Mesendoderm (in vitro differentiated cells): Measurements from ENCODE around the gene PRDM16.

Experiments
- DNase-seq: peaks from one replicate; pipeline ENCODE4 v3.0.0; 2013
- H2AK5ac ChIP-seq: 2 replicates; pipeline ENCODE4 v1.6.1; 2013; ENCODE audit warnings: low read length, inconsistent platforms
- H2BK120ac ChIP-seq: 2 replicates; pipeline ENCODE4 v1.6.1; 2013; ENCODE audit warnings: low read depth, mild to moderate bottlenecking, low read length, moderate library complexity, mixed read lengths
- H2BK15ac ChIP-seq: replicated peaks from 2 replicates; pipeline ENCODE4 v1.6.1; 2013; ENCODE audit warnings: low read depth, mild to moderate bottlenecking, moderate library complexity
- H2BK5ac ChIP-seq: 2 replicates; pipeline ENCODE4 v1.6.1; 2013; ENCODE audit warnings: low read length, inconsistent platforms
- H3K18ac ChIP-seq: 2 replicates; pipeline ENCODE4 v1.6.1; 2013; ENCODE audit warnings: mild to moderate bottlenecking, low read length, mixed read lengths
- H3K23ac ChIP-seq: one replicate; pipeline ENCODE4 v1.6.1; 2013; ENCODE audit warnings: low read length
- H3K27ac ChIP-seq: 2 replicates; pipeline ENCODE4 v1.5.1; 2013; ENCODE audit warnings: low read depth, mild to moderate bottlenecking, inconsistent platforms, low read length, moderate library complexity
- H3K27me3 ChIP-seq: 2 replicates; pipeline ENCODE4 v1.6.1; 2013; ENCODE audit warnings: low read length, control low read depth, mild to moderate bottlenecking, inconsistent platforms; ENCODE audit not compliant: insufficient read depth, poor library complexity
- H3K36me3 ChIP-seq: 2 replicates; pipeline ENCODE4 v1.6.1; 2013; ENCODE audit warnings: low read length, inconsistent platforms; ENCODE audit not compliant: control insufficient read depth, insufficient read depth
- H3K4ac ChIP-seq: one replicate; pipeline ENCODE4 v1.6.1; 2013; ENCODE audit warnings: low read depth, mild to moderate bottlenecking, low read length, moderate library complexity
- H3K4me1 ChIP-seq: 2 replicates; pipeline ENCODE4 v1.6.1; 2013; ENCODE audit warnings: low read depth, low read length, inconsistent platforms; ENCODE audit not compliant: control insufficient read depth
- H3K4me2 ChIP-seq: 2 replicates; pipeline ENCODE4 v1.6.1; 2013; ENCODE audit warnings: low read length
- H3K4me3 ChIP-seq: 2 replicates; pipeline ENCODE4 v1.5.1; 2013; ENCODE audit warnings: mild to moderate bottlenecking, low read length
- H3K56ac ChIP-seq: one replicate; pipeline ENCODE4 v1.6.1; 2013; ENCODE audit warnings: low read length
- H3K79me1 ChIP-seq: 2 replicates; pipeline ENCODE4 v1.6.1; 2013; ENCODE audit warnings: low read length, inconsistent platforms
- H3K79me2 ChIP-seq: 2 replicates; pipeline ENCODE4 v1.6.1; 2013; ENCODE audit warnings: mild to moderate bottlenecking, low read length; ENCODE audit not compliant: control insufficient read depth, insufficient read depth
- H3K9ac ChIP-seq: 2 replicates; pipeline ENCODE4 v1.6.1; 2013; ENCODE audit warnings: low read length, inconsistent platforms
- H4K5ac ChIP-seq: one replicate; pipeline ENCODE4 v1.6.1; 2013; ENCODE audit warnings: low read length
- H4K8ac ChIP-seq: one replicate; pipeline ENCODE4 v1.6.1; 2013; ENCODE audit warnings: low read depth, mild to moderate bottlenecking, control low read depth, low read length, moderate library complexity
- WGBS: extraction: QIAGEN DNeasy Blood & Tissue Kit; methylation state at CpG from one replicate; pipeline ENCODE4 v1.1.7; 2013; ENCODE audit warnings: low lambda C conversion rate, missing lambda C conversion rate; ENCODE audit not compliant: insufficient coverage; ENCODE audit errors: extremely low coverage; 5-methylcytosine and 5-hydroxymethylcytosine counted together

PRDM16 gene

GRCh38 chr1:3434406-3435110, 365.6 kb downstream of the PRDM16 start:
- H3K4me1 ChIP-seq = no peaks in the 10 kb centered on the region
- no peaks in the 10 kb centered on the region for H3K79me1 ChIP-seq
- H3K4me3 ChIP-seq = no peak overlapping the region
- H4K5ac ChIP-seq = no peak overlapping the region
- H2BK15ac ChIP-seq = no peak overlapping the region
- no peak overlapping the region for H3K4ac ChIP-seq
- DNase-seq = no peak
- H3K27me3 ChIP-seq = no peaks in the 10 kb centered on the region
- H2BK120ac ChIP-seq = no peak overlapping the region
- H3K4me2 ChIP-seq = no peak overlapping the region
- H2AK5ac ChIP-seq = no peak overlapping the region
- no peak overlapping the region for H4K8ac ChIP-seq
- no peak overlapping the region for H2BK5ac ChIP-seq
- H3K18ac ChIP-seq = no peak overlapping the region
- no peaks in the 10 kb centered on the region for H3K36me3 ChIP-seq
- H3K56ac ChIP-seq = no peak overlapping the region
- H3K79me2 ChIP-seq = no peaks in the 10 kb centered on the region
- H3K27ac ChIP-seq = no peak overlapping the region
- H3K9ac ChIP-seq = no peak overlapping the region
- no peak overlapping the region for H3K23ac ChIP-seq
- no CpG with 5 or more reads among the region's 40 CpGs for WGBS

- Histone ChIP-seq H4K5ac (no peak overlapping the region), H3K79me2 (no peaks in the 10 kb centered on the region), H3K18ac (no peak overlapping the region), H3K27me3 (no peaks in the 10 kb centered on the region), H3K4me2 (no peak overlapping the region), H2AK5ac (no peak overlapping the region), H3K23ac (no peak overlapping the region), H3K27ac (no peak overlapping the region), H3K9ac (no peak overlapping the region), H2BK5ac (no peak overlapping the region), H3K56ac (no peak overlapping the region), H2BK120ac (no peak overlapping the region), H3K4ac (no peak overlapping the region), H3K4me1 (no peaks in the 10 kb centered on the region), H3K4me3 (no peak overlapping the region), H2BK15ac (no peak overlapping the region), H4K8ac (no peak overlapping the region), H3K36me3 (no peaks in the 10 kb centered on the region), H3K79me1 (no peaks in the 10 kb centered on the region)
- no CpG with 5 or more reads among the region's 21 CpGs for WGBS
- DNase-seq = no peak
Observed at GRCh38 chr1:3435666-3436065, 366.7 kb downstream of the PRDM16 start.

- H2AK5ac ChIP-seq = no peak overlapping the region
- no peak overlapping the region for H3K18ac ChIP-seq
- WGBS = no CpG with 5 or more reads among the region's 11 CpGs
Observed at GRCh38 chr1:3436451-3436850, 367.4 kb downstream of the PRDM16 start.

GRCh38 chr1:3436901-3437300, 367.9 kb downstream of the PRDM16 start:
- H3K27ac ChIP-seq = no peak overlapping the region
- no CpG with 5 or more reads among the region's 14 CpGs for WGBS
- H2BK15ac ChIP-seq = no peak overlapping the region
- H3K4me1 ChIP-seq = no peaks in the 10 kb centered on the region
- no peak overlapping the region for H3K23ac ChIP-seq
- no peak overlapping the region for H4K5ac ChIP-seq
- H4K8ac ChIP-seq = no peak overlapping the region
- no peak overlapping the region for H3K56ac ChIP-seq
- no peak overlapping the region for H3K18ac ChIP-seq
- no peaks in the 10 kb centered on the region for H3K36me3 ChIP-seq
- H3K79me2 ChIP-seq = no peaks in the 10 kb centered on the region
- no peak overlapping the region for H3K4me3 ChIP-seq
- H2BK120ac ChIP-seq = no peak overlapping the region
- H3K27me3 ChIP-seq = no peaks in the 10 kb centered on the region
- H3K4ac ChIP-seq = no peak overlapping the region
- H3K79me1 ChIP-seq = no peaks in the 10 kb centered on the region
- H2AK5ac ChIP-seq = no peak overlapping the region
- DNase-seq = no peak
- no peak overlapping the region for H3K9ac ChIP-seq
- H2BK5ac ChIP-seq = no peak overlapping the region
- no peak overlapping the region for H3K4me2 ChIP-seq

More at GRCh38 chr1:3436451-3436850, 367.4 kb downstream of the PRDM16 start:
- H3K27ac ChIP-seq = no peak overlapping the region
- DNase-seq = no peak
- no peak overlapping the region for H4K8ac ChIP-seq
- H3K79me1 ChIP-seq = no peaks in the 10 kb centered on the region
- H4K5ac ChIP-seq = no peak overlapping the region
- no peaks in the 10 kb centered on the region for H3K4me1 ChIP-seq
- no peak overlapping the region for H3K4me2 ChIP-seq
- H3K4ac ChIP-seq = no peak overlapping the region
- H3K9ac ChIP-seq = no peak overlapping the region
- H3K4me3 ChIP-seq = no peak overlapping the region
- H3K27me3 ChIP-seq = no peaks in the 10 kb centered on the region
- H3K79me2 ChIP-seq = no peaks in the 10 kb centered on the region
- no peaks in the 10 kb centered on the region for H3K36me3 ChIP-seq
- no peak overlapping the region for H3K56ac ChIP-seq
- H3K23ac ChIP-seq = no peak overlapping the region
- no peak overlapping the region for H2BK15ac ChIP-seq
- H2BK5ac ChIP-seq = no peak overlapping the region
- no peak overlapping the region for H2BK120ac ChIP-seq

GRCh38 chr1:3438661-3439180, 369.7 kb downstream of the PRDM16 start:
- no peak overlapping the region for H2BK120ac ChIP-seq
- H3K4me2 ChIP-seq = no peak overlapping the region
- H3K4me3 ChIP-seq = no peak overlapping the region
- no peaks in the 10 kb centered on the region for H3K4me1 ChIP-seq
- H3K79me2 ChIP-seq = no peaks in the 10 kb centered on the region
- H3K27ac ChIP-seq = no peak overlapping the region
- H2AK5ac ChIP-seq = no peak overlapping the region
- H2BK5ac ChIP-seq = no peak overlapping the region
- H3K9ac ChIP-seq = no peak overlapping the region
- no peak for DNase-seq
- no peak overlapping the region for H3K56ac ChIP-seq
- H4K5ac ChIP-seq = no peak overlapping the region
- no peaks in the 10 kb centered on the region for H3K36me3 ChIP-seq
- no peak overlapping the region for H4K8ac ChIP-seq
- H2BK15ac ChIP-seq = no peak overlapping the region
- H3K4ac ChIP-seq = no peak overlapping the region
- no peak overlapping the region for H3K18ac ChIP-seq
- no peaks in the 10 kb centered on the region for H3K79me1 ChIP-seq
- H3K27me3 ChIP-seq = no peaks in the 10 kb centered on the region
- no peak overlapping the region for H3K23ac ChIP-seq
- WGBS = no CpG with 5 or more reads among the region's 9 CpGs
